HG03175 (cell line): ENCODE measurements around the gene PDXP.
"Not testable (repeated sequence)": the region's sequence is repeated elsewhere in the genome, so short reads cannot be mapped to it uniquely, and the experiment has no call there.

Source experiments
- ATAC-seq: cut with Tn5 transposase; IDR thresholded peaks from one replicate; pipeline ENCODE4 v1.9.1; 2021; ENCODE audit warnings: mild to moderate bottlenecking, moderate library complexity; ENCODE audit not compliant: unreplicated experiment

The PDXP gene

DNA sequence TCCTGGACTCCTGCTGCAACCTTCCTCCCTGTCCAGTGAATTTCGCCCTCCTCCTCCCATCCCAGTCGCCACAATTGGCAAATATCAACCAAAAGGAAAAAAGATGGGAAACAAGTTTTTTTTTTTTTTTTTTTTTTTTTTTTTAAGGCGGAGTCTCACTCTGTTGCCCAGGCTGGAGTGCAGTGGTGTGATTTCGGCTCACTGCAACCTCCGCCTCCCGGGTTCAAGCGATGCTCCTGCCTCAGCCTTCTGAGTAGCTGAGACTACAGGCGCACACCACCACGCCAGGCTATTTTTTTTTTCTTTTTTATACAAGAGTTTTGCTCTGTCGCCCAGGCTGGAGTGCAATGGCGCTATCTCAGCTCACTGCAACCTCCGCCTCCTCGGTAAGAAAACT, 37.7 kb downstream of the PDXP start:
- ATAC-seq = not testable (repeated sequence)

DNA sequence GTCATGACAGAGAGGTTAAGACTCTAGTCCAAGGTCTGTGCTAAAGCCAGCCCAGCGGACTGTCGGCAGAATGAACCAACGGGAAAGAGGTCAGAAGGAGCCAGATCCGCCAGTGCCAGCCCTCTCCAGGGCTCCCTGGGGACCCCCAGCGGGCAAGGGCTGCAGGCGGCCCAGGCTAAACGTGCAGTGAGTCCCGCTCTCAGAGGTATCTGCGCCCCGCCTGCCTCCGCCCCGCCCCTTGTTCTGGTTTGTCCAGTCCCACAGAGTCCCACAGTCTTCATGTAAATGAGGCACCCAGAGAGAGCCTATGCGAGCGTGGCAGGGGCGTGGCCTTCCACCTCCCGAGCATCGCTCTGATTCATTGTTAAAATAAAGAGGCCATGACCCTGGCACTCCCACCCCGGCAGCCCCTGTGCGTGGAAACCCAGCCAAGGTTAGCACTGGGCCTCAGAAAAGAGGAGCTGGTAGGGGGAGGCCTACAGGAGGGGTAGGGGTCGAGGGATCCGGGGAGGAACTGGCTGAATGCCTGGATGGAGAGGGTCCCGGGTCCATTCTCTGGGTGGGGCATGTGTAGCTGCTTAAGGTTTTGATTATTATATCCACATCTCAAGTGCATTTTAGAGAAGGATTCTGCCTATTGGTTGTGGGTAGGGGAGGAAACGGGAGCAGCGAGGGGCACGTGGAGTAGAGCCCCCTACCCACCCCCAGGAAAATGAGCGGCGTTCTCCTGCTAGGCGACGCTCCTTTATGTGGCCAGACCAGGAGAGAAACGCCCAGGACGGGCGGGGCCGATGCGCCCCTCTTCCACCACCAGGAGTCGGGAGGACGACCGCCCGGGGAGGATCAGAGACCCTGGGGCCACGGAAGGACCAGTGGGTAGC, 38.4 kb downstream of the PDXP start, which contains the start of gene TRIOBP:
Gene TRIOBP, plus strand, starts transcription at position 392 of the 881 bp plus-strand sequence. CDS start 4,318 bp downstream, outside the sequence.
- peak; percentile 89 for ATAC-seq

- no peak for ATAC-seq
Observed at GRCh38 chr22:37697538-37697835, 39.0 kb downstream of the PDXP start.

DNA sequence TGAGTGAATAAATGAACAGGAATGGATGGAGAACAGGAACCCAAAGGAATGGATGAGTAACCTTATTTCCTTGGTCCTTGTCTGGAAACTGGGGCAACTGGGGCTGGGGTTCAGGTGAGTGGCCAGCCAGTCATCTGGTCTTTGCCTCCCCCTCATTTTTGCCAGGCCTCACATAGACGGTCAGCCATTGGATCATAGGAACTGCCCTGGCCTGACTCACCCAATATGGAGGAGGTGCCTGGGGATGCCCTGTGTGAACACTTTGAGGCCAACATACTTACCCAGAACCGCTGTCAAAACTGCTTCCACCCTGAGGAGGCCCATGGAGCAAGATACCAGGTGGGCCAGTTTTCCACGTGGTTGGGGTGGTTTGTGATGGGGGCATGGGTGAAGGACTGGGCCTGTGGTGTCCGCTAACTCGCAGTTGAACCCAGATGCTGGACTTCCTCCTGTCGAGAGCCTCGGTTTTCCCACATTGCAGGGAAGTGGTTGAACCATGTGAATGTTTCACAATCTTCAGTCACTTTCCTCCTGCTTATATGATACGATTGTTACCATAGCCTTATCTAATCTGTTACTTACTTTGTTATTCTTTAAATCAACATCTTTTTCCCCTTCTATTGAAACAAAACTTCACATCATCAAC, 42.7 kb downstream of the PDXP start:
- no peak for ATAC-seq

- no peak for ATAC-seq
Observed at GRCh38 chr22:37703906-37704305, 45.4 kb downstream of the PDXP start.

DNA sequence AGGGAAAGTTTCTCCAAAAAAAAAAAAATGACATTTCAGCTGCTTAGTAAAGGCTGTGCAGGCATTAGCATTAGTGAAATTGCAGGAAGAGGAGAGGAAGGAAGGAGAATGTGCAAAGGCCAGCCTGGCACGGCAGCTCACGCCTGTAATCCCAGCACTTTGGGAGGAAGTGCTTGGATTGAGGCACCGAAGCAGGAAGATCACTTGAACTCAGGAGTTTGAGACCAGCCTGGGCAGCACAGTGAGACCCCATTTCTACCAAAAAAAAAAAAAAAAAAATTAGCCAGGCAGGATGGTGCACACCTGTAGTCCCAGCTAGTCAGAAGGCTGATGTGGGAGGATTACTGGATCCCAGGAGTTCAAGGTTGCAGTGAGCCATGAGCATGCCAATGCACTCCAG, 46.1 kb downstream of the PDXP start:
- no peak for ATAC-seq

DNA sequence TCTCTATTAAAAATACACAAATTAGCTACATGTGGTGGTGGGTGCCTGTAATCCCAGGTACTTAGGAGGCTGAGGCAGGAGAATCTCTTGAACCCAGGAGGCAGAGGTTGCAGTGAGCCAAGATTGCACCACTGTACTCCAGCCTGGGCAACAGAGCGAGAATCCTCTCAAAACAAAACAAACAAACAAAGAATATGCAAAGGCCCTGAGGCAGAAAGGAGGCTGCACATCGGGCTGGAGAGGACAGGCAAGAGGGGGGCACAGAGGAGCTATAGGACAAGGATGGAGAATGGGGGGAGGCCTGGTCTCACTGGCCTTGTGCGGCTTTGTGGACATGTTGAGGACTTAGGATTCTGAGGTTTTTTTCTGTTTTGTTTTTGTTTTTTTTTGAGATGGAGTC, 46.7 kb downstream of the PDXP start:
- no peak for ATAC-seq

GRCh38 chr22:37708580-37709444, 50.3 kb downstream of the PDXP start:
- no peak for ATAC-seq

- no peak for ATAC-seq
Observed at GRCh38 chr22:37709445-37709765, 50.9 kb downstream of the PDXP start.

DNA sequence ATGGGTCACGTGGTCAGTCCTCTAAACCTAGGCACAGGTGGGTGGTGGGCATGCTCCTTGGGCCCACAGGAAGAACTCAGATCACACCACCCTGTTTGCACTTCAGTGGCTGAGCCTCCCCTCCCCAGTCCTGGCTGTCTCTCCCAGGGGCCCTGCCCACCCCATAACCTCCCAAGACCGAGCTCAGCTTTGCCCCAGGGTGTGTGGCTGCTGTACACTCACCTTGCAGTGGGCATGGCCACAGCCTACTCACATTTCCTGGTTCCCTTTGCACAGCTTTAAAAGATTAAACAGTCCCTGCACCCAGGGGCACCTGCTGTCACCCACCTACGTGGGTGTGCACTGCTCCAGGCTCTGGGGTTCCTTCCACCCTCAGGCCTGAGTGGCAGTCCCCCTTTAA, 52.2 kb downstream of the PDXP start:
- ATAC-seq = no peak

GRCh38 chr22:37711490-37711889, 53.0 kb downstream of the PDXP start:
- no peak for ATAC-seq

- ATAC-seq = no peak
Observed at GRCh38 chr22:37713761-37714160, 55.2 kb downstream of the PDXP start.

DNA sequence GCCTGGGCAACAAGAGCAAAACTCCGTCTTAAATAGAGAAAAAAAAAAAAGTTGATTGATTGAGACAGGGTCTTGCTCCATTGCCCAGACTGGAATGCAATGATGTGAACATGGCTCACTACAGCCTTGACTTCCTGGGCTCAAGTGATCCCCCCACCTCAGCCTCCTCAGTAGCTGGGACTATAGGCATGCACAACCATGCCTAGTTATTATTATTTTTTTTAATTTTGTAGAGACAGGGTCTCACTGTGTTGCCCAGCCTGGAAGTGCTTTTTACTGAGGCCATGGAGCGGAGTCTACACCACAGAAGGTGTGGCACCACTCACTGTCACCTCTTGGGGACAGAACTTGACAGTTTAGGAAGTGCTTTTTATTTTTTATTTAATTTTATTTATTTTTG, 56.1 kb downstream of the PDXP start:
- ATAC-seq = no peak

DNA sequence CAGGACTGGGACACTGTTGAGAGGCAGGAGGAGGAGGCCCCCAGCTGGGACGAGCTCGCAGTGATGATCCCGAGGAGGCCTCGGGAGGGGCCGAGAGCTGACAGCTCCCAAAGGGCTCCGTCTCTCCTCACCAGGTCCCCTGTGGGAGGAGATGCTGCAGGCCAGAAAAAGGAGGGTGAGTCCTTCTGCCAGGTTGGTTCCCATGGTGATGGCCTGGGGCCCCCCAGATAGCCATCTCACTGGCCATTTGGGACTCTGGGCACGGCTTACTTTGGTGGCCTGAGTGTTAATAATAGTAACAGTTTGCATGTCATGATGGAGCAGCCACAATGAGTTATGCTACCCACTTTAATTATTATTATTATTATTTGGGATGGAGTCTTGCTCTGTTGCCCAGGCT, 57.2 kb downstream of the PDXP start:
- ATAC-seq = no peak
